HG03159 (cell line): ENCODE data around the gene SLC40A1.
"Not testable (repeated sequence)": the region's sequence is repeated elsewhere in the genome, so short reads cannot be mapped to it uniquely, and the experiment has no call there.

Experiments
- ATAC-seq: cut with Tn5 transposase; IDR thresholded peaks from one replicate; pipeline ENCODE4 v1.9.1; 2021; ENCODE audit warnings: mild to moderate bottlenecking, moderate library complexity; ENCODE audit not compliant: unreplicated experiment

The SLC40A1 gene

GRCh38 chr2:189580658-189581353, at the start of gene SLC40A1:
Gene SLC40A1 (minus strand): TSS chr2:189580786. CDS start chr2:189580460, 326 bp downstream.
- ATAC-seq, result peak; percentile 66

GRCh38 chr2:189629531-189630453, 49.2 kb upstream of the SLC40A1 start:
- ATAC-seq, result no peak

DNA sequence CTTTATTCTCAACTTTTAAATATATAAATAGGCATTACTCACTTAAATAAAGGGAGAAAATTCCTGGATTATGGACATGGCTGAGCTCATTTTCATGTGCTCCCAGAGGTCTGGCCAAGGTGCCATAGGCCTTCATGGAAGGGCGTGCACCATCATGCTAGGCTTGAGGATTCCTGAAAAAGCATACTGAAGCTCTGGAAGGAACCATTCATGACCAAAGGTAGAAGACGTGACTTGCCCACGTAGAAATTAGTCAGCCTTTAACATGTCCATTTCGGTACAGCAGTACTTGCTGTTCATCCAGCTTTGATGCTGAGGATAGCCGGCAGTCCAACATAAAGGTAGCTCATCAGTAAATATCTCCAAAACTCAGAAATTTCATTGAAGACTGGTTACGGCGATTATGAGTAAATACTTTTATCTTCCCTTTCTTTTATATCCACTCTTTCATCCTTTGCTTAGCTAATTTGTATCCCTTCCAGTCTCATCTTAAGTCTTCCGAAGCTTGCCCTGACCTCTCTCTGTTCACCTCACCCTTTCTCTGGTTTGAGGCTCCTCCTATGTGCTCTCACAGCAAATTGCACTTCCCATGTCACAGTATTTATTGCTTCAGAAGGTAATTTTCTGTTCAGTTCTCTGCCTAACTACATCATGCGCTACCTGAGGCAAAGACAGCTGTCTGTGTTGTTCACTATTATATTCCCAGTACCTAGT, 48.4 kb upstream of the SLC40A1 start:
- no peak for ATAC-seq

- no peak for ATAC-seq
Measured at GRCh38 chr2:189627789-189628188, 47.2 kb upstream of the SLC40A1 start.

DNA sequence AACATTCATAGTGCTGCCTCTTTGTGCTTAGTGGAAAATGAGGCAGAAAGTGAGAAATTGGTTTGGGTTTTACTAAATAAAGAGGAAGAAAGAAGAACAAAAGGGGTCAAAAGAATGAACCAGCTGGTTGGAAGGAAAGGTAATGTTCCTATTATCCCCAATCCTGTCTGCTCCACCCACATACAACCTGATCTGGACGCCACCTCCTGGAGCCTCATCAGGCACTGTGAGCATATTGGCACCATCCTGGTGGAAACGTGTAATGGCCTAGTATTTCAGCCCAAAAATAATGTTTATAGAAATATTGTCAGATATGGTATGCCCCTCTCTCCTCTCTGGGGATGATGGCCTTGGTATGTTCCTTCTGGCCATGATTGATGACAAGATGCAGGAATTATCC, 45.0 kb upstream of the SLC40A1 start:
- no peak for ATAC-seq

DNA sequence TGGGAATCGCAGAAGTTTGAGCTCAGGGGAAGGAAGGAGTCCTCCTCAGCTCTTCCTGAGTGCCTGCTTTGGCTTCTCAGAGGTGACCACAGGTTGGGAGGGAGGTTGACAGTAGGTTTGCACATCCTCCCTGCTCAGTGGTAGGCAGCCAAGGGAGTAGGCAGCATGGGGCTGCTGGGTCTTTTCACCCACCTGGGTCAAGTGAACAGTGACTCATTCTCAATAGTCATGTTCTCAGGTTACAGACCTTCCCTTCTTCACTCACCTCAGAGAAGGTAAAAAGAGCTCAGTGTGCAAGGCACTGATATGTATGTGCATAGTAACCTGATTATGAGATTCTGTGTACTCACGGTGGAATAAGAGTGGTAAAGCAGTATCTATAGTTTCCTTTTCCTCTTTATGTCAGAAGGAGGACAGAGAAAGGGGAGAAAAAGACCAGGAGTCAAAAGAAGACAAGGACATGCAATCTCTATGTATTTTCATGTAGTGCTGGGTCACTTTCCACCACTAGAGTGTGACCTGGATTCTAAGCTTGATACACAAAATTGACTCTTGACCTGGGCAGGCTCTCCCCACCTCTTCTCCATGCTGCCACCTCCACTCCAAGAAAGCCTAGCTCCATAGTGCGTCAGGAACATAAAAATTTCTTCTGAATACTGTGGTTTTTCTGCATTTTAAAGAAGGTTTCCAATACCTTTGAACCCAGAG, 44.2 kb upstream of the SLC40A1 start:
- ATAC-seq, result no peak

DNA sequence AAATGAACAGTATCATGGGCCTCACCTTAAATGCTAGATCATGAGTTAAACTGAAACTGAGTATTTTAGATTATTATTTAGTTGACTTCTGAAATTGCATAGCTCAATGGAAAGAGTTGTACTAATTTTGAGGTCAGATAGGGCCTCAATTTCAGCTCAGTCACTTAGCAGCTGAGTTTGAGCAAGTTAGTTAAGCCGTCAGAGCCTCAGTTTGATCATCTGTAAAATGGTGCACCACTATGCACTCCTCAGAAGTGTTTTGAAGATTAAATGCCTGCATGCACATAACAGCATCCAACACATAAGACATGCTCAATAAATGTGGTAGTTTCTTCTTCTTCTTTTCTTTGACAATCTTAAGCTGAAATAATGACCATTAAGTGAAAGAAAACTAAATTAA, 42.5 kb upstream of the SLC40A1 start:
- no peak for ATAC-seq

DNA sequence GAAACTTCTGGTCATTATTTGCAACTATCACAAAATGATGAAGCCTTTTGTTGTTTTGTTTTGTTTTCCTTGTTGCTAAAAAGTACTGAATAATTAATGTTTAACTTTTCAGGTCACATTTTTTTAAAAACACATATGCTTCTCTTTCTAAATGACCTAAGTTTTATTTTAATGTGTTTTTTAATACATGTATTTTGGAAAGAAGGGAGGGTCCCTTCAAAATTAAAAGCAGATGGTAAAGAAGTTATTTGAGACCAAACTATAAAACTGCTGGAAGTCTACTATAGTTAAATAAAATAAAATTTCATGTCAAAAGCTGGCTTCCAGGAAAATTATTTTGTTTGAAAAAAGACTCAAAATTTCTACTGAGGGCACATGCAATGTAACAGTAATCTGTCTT, 41.2 kb upstream of the SLC40A1 start:
- no peak for ATAC-seq

DNA sequence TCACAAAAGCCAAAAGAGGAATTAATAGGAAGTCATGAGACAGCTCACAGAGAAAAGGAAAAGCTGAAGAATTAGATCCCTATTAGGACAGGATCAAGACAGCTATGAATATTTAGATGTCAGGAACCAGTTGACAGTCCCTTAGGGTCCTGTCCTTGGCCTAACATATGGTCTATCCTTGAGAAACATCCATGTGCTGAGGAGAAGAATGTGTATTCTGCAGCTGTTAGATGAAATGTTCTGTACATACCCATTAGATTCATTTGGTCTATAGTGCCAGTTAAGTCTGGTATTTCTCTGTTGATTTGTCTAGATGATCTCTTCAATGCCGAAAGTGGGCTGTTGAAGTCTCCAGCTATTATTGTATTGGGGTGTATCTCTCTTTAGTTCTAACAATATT, 37.6 kb upstream of the SLC40A1 start:
- no peak for ATAC-seq

DNA sequence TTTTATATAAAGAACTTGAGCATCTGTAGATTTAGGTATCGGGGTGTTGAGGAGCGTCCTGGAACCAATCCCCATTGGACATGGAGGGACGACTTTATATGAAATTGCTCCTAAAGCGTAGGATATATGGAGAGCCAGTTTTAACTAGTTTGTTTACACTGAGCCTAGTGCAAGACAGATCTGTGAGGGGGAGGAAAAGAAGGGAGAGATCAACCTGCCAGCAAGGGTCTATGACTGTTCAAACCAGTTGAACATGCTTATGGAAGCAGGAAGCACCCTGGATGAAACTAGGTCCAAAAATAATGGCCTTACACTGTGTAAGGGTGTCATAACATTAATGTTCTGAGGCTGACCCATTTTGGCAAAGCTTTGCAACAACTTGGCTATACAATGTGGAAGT, 34.0 kb upstream of the SLC40A1 start:
- ATAC-seq, result no peak

GRCh38 chr2:189613650-189614420, 33.2 kb upstream of the SLC40A1 start:
- ATAC-seq, result no peak

DNA sequence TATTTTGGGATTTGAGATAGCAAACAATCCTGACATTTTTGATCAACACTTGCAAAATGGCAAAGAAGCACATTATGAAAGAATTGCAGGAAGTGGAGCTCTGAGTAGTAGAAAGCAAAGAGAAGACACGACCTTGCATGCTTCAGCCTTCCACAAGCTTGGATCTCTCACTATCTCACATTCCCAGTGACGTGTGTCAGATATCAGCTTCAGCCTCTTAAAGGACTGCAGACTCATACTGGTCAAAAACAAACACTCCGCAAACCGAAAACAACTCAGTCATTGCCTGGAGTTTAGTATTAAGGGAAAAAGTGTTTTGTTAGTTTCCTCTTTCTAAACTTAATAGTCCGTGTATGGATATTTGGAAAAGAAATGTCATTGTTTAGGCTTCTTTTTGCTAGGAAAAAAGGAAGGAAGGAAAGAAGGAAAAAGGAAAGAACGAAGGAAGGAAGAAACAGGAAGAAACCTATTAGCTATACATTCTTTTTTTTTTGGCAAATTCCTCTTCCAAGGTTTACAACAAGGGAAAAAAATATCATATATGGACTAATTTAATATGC, 32.6 kb upstream of the SLC40A1 start:
- no peak for ATAC-seq

DNA sequence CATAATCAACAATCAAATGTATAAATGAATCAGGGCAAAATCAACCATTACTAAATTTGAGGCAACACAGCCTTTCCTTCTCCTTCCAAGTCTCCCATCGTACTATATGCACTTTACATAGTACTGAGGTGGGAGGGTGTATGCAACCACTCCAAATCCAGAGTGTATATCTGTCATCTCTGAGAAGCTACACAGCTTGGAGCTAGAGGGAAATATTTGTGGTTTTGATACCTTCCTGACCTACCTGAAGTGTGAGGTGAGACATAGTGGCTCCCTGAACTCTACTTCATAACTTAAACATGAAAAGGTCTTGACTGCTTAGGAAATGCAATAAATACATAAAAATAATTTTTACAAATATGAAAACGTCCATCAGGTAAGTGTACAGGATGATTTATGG, 30.1 kb upstream of the SLC40A1 start:
- ATAC-seq, result no peak

DNA sequence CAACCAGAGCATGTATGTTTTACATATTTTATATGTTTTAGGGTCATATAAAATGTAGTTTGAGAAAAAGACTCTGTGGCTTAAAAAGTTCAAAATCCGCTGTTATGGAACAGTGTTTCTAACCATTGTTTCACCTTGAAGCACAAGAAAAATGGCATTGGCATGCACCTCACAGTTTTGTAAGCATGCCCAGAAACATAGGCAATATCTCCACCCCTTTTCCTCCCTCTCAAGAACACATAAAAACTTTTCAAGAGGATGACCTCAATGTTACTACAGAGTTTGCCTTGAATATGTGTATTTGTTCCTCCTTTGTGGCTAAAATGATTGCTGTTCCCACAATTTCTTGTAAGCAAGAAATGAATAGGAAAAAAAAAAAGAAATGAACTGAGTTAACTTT, 29.3 kb upstream of the SLC40A1 start:
- ATAC-seq, result no peak

DNA sequence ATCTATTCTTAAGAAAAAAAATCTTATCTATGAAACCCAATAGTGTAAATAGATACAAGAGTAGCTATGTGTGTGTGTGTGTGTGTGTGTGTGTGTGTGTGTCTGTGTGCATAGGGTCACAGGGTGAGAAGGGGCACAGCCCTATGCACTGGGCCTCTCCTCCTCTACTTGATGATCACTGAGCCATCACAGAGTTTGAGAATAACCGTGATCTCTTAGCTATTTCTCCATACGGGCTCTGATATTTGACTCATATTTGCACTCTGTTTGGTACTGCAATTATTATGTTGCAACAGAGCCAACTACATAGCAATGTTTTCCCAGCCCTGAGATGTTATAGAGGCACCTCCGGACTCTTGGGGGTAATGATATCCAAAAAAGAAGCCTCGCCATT, 28.8 kb upstream of the SLC40A1 start:
- ATAC-seq, result no peak

DNA sequence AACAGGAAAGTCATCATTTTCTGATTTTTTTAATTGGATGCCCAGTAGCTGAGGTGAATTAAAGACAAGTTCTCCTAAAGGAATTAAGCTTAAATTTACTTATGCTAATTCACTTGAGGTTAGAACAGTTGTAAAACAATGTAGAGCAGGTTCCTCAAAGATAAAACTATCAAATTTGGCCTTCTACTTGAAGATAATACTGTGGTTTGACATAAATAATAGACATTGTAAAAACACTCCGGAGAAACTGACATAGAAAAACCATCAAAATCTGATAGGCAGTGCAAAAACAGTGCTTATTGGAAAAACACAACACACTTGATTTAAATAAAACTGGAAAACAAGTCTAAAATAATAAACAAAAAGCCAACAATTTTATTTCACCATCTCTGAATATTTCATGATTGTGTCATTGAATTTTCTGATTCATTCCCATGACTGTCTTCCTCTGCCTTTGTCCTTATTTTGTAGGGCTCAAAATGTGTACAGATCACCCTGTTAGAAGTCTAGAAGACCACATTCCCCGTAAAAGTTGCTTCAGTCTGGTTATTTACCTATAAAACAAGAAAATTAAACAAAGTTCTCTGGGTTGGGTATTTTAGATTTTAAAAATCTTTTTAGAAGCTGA, 28.3 kb upstream of the SLC40A1 start:
- no peak for ATAC-seq

GRCh38 chr2:189608170-189608569, 27.6 kb upstream of the SLC40A1 start:
- no peak for ATAC-seq

DNA sequence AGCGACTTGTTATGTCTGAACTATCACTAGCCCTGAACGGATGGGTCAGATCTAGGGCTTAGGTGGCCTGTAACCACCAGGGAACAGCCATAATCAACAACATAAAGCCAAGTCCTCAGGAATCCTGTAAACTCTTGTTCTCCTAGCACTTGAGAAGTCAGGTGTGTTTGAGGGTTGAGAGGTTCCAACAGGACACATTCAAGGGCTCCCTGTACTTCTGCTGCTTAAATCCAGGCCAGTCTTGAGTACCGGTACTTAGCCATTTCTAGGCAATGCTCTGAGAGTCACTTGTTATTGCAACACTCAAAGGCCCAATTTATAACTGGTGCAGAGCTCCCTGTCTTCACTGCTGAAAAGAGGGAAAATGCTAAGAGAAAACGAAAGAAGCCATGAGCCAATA, 21.6 kb upstream of the SLC40A1 start:
- ATAC-seq, result no peak

GRCh38 chr2:189601652-189602051, 21.1 kb upstream of the SLC40A1 start:
- not testable (repeated sequence) for ATAC-seq
